ENCODE data around the gene ANKRD7.
"Not testable (repeated sequence)": the region's sequence is repeated elsewhere in the genome, so short reads cannot be mapped to it uniquely, and the experiment has no call there.

ANKRD7 gene

DNA sequence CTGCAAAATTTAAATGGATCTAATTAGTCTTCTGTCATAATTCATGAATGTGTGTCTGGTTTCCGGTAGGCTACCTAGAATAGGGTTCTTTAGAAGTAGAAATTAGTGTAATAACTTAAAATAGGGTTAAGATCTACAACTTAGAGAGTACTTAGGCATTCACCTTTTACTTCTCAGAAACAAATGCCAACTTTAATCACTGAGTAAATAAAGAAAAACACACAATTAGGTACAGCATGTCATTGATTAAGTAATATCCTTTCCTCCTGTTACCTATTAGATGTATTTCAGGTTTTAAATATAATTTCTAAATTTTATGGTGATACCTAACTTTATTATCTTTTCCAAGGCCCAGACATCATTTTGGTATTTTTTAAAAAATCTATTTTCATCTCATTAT, 9.3 kb downstream of the ANKRD7 start:
- no peak for DNase-seq (ENCODE audit: low read depth)

DNA sequence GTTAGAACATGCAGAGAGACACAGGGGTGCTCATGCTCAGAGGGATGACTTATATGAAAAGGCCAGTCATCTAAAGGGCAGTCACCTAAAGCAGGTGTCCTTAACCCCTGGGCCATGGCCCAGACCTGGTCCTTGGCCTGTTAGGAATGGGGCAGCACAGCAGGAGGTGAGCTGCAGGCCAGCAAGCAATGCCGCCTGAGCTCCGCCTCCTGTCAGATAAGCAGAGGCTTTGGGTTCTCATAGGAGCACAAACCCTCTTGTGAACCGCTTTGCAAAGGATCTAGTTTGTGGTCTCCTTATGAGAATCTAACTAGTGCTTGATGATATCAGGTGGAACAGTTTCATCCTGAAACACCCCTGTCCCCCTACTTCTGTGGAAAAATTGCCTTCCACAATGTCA, 14.5 kb downstream of the ANKRD7 start:
- DNase-seq (ENCODE audit: low read depth): no peak

DNA sequence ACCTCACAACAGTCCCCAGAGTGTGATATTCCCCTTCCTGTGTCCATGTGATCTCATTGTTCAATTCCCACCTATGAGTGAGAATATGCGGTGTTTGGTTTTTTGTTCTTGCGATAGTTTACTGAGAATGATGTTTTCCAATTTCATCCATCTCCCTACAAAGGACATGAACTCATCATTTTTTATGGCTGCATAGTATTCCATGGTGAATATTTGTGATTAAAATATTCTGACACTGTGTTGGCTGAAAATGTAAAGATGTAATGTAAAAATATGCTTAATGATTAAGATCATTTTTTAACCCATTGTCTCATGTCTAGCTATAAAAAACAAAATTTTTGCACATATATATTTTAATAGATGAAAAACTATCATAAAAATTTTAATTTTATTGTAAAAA, 15.8 kb downstream of the ANKRD7 start:
- not testable (repeated sequence) for DNase-seq (ENCODE audit: low read depth)

DNA sequence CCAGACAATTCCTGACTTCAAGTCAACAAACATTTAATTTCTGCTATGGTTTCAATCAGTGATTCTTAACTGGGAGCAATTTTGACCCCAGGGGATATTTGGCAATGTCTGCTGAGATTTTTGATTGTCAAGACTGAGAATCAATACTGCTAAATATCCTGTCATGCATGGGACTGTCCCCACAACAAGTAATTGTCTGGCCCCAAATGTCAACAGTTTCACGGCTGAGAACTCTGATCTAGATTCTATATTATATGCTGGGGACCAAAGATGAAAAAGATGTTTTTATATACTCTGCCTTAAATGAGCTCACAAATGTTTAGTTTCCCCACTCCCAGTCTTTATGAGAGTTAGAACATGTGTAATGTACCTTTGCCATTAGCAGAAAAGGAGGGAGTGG, 19.2 kb downstream of the ANKRD7 start:
- DNase-seq (ENCODE audit: low read depth): no peak

DNA sequence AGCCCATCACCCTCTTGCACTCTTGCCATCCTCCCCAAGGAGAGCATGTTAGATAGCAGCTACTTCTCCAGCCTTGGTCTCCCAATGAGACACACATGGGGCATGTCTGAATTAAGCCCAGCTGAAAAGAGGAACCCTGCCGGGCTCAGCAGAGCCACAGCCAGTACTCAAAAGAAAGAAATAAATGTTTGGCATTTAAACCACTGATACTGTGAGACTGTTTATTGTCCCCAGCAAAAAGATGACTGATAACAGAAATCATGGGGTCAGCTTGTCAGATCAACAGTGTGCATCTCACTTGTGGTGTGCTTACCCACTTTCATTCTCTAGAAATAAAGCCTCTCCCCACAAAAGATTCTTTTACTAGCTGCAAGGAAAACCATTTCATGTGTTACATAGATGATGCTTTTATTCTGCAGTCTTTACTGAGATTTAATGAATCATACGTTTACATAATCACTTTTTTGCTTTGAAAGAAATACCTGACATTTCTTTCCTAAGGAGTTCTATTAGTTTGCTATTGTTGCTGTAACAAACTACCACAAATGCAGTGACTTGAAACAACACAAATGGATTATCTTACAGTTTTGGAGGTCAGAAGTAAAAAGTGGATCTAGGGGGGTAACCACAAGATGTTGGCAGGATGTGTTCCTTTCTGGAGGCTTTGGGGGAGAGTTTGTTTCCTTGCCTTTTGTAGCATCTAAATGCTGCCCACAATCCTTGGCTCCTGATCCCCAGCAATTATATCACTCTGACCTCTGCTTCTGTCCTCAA, 20.9 kb downstream of the ANKRD7 start:
- DNase-seq (ENCODE audit: low read depth): no peak

DNA sequence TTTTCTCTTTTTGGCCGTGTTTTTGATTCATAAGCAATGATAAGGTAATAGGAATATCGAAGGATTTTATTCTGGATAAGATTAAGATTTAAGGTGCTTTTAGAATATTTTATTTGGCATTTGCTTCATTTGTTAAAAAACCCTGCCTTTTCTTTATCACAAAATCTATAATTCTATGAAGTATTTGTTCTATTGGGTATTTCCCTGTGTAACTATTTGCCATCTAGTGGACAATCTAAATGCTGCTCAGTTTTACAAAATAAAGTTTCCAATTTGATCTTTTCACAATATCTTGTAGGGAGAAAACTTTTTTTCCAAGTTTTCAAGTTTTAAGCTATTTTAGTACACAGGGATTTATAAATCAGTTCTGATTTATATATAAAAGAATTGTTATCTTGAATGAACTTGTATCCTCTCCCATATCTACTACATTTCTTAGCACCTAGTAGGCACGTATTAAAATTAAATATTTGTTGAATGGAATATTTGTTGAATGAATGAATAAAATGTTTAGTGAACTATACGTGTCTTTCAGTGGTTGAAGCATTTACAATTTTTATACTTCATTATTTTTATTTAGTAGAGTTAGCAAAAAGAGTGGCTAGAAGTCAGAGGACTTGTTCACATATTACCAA, 26.5 kb downstream of the ANKRD7 start:
- DNase-seq (ENCODE audit: low read depth): no peak

DNA sequence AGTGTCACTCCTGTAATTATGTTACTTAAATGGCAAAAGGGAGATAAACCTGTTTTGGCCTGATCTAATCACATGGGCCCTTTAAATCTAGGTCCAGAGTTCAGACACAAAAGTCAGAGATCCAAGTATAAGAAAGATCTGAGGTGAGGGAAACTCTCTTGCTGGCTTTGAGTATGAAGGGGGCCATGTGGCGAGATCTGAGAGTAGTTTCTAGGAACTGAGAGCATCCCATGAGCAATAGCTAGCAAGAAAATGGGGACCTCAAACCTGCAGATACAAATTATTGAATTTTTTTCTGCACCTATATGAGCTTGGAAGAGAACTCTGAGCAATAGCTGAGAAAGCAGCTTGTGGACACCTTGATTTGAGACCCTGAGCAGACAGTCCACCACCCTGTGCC, 27.6 kb downstream of the ANKRD7 start:
- no peak for DNase-seq (ENCODE audit: low read depth)

DNA sequence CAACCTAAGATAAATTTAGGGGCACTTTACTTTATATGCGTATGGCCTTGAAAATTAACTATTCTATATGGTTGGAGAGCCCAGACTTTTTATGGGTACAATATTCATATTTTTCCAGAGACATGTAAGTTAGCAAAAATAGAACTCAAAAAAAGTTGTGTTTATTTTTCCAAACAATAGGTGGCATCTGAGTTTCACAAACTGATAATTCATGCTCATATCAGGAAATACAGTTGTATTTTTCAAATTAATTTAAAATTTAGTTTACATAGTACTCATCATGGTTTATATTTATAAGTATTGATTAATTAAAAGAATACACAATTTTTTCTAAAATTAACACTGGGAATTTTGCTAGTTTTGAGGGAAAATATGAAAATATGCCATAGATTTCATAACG, 34.6 kb downstream of the ANKRD7 start:
- DNase-seq (ENCODE audit: low read depth): no peak

DNA sequence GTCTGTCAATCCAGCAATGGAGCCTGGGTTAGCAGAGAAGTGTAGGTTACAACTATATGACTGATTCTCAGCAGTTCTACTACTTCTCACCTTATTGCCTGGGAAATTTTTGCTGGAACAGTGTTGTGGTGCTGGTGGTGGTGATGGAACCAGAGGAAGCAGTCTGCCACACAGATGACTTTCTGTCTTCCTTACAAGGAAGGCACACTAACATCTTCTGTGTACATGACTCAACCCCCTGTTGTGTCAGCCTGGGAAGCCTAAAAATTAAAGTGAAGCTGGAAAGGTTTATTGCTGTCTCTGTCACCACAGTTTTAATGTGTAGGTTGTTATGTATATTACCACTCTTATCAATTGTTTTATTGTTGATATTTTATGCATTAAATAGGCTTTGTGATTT, 40.3 kb downstream of the ANKRD7 start:
- DNase-seq (ENCODE audit: low read depth): no peak

DNA sequence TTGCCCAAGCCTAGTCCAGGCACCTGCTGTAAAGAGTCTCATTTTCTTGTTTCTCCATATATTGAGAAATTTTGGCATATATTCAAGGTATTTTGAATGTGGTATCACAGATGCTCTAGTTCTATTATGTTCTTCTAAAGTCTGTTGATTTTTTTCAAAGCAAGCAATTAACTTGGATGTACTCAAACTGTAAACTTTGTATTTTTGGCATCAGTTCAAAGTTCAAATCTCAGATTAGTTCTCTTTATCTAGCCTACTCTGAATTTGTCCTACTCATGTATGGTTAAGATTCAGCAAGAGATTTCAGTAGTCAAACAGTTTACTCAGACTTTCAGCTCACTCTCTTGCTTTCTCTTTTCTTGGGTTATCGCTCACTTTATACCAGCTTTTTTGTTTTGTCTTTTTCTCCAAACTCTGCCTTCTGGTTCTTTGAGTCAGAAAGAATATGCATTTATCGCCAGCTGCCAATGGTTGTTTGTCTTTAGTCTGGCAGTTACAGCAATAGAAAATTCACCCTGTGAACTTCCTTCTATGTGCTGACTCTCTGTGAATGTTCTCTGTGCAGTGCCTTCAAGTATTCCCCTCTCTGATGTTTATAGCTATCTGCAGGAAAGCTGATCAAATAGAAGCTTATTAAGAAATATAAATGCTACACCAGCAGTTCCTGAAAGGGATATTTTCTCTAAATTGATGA, 56.0 kb downstream of the ANKRD7 start:
- no peak for DNase-seq (ENCODE audit: low read depth)

DNA sequence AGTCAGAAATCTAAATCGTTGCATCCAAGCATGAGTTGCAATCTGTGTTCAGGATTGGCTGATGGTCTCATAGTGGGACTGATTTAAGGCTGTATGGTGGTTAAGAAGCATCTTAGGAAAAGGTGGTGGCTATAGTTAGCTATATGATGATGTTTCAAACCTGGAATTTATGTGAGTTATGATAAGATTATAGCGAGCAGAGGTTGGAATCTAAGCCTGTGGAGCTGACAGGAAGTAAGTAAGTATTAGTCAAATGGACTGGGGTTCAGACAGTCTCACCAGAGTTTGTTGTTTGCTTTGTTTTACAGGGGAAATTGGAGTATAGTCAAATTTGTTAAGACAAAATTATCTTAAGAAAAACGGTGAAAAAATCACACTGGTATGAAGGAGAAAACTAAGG, 56.7 kb downstream of the ANKRD7 start:
- DNase-seq (ENCODE audit: low read depth): no peak

DNA sequence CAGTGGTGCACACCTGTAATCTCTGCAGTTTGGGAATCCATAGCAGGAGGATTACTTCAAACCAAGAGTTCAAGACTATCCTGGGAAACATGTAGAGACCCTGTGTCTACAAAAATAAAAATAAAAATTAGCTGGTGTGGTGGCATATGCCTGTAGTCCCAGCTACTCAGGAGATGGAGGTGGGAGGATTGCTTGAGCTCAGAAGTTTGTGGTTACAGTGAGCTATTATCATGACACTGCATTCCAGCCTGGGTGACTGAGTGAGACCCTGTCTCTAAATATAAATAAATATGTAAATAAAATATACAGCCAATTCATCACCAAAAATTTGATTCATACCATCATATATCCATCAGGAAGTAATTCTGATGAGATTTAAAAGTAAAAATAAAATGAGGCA, 60.9 kb downstream of the ANKRD7 start:
- no peak for DNase-seq (ENCODE audit: low read depth)

DNA sequence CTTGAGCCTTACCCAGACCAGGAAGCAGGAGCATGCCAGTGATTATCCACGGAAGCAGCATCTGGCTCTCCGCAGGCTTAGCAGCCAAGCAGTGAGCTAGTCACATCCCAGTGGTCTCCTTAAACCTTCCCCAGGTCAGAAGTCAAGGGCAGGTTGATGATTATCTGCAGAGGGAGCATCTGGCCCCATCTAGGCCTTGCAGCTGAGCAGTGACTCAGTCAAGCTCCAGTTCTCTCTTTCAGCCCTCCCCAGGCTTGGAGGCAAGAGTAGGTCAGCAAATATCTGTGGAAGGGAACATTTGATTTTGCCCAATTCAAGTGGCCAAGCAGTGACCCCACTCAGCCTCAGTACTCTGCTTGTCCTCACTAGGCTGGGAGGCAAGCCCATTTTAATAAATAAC, 61.6 kb downstream of the ANKRD7 start:
- DNase-seq (ENCODE audit: low read depth): no peak

DNA sequence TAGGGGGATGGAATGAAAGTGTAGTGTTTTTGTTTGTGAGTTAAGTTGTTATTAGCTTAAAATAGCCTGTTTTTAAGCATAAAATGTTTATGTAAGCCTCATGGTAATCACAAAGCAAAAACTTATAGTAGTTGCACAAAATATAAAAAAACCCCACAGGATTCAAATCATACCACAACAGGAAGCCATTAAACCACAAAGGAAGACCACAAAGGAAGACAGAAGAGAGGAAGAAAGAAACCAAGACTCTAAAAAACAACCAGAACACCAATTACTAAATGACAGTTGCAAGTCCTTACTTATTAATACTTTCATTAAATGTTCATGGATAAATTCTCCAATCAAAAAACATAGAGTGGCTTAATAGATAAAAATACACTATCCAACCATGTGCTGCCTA, 63.6 kb downstream of the ANKRD7 start:
- no peak for DNase-seq (ENCODE audit: low read depth)

DNA sequence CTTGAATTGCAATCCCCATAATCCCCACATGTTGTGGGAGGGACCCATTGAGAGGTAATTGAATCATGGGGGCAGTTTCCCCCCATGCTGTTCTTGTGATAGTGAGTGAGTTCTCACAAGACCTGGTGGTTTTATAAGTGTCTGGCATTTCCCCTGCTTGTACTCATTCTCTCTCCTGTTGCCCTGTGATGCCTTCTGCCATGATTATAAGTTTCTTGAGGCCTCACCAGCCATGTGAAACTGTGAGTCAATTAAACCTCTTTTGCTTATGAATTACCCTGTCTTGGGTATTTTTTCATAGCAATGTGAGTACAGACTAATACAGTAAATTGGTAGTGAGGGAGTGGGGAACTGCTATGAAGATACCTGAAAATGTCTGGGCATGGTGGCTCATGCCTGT, 65.0 kb downstream of the ANKRD7 start:
- no peak for DNase-seq (ENCODE audit: low read depth)

Data from activated gamma-delta T cell treated with anti-CD3 and anti-CD28 coated beads, Interleukin-2, amount 50 U/mL, for 16 hours (primary cell).